ENCODE results near the gene GUCY2C. TPM values are rescaled to one million over a fixed set of nuclear protein-coding genes. Genes with fewer than 3 reads are reported as not detected.

The GUCY2C gene
- total RNA-seq, 1 experiment from 2014 or later, result not detected

DNA sequence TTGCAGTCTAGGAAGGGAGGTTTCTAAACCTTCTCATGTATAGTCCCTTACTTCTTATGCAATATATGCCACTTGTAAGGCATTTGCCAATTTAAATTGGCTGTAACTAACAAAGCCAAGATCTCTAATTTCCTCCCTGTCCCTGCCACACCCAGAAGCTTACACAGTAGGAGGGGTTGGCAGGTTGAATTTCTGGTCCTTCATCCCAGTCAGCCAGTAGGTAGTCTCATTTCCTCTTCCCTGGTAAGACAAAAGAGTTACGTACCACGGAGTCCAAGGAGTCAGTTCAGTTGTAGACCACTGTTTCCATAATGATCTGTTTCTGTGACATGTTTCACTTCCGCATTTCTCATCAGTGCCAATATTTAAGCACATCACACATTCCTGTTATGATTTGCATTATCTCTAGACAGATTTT lies 81.7 kb downstream of the GUCY2C start:
- DNase-seq, result no peak
- H3K9me3 ChIP-seq (ENCODE audit: low read length), result no peaks in the 10 kb centered on the region
- intact Hi-C loops (cut with micrococcal nuclease), result no loop called here
- H3K79me2 ChIP-seq (ENCODE audit: low read length), result no peaks in the 10 kb centered on the region
- H3K9me2 ChIP-seq (replicated peaks; ENCODE audit: low read length), result no peaks in the 10 kb centered on the region
- no peaks in the 10 kb centered on the region for H3K4me1 ChIP-seq (ENCODE audit: insufficient read depth, low read length)
- ATAC-seq, result no peak
- no peak overlapping the region for H3K27ac ChIP-seq (ENCODE audit: low read length)
- no peaks in the 10 kb centered on the region for H3K27me3 ChIP-seq (ENCODE audit: low read length)
- no peak overlapping the region for H3K9ac ChIP-seq (ENCODE audit: low read length)
- ChIA-PET POLR2A (ENCODE audit: unreplicated experiment) (no interaction called here), CTCF (no interaction called here)
- no peaks in the 10 kb centered on the region for H3K36me3 ChIP-seq (ENCODE audit: low read depth, low read length)
- no peak overlapping the region for H3K4me3 ChIP-seq (ENCODE audit: low read length)
- H3F3A ChIP-seq (ENCODE audit: low read length, unreplicated experiment), result no peaks in the 10 kb centered on the region
- no peaks in the 10 kb centered on the region for H4K20me1 ChIP-seq (ENCODE audit: low read length)
- no peak overlapping the region for H3K4me2 ChIP-seq (ENCODE audit: low read length)
- no peak for TF ChIP-seq EZH2 (IDR thresholded peaks at IDR 0.05; ENCODE audit: low read length, unreplicated experiment)
- TF ChIP-seq EZH2phosphoT487 (IDR thresholded peaks at IDR 0.05; ENCODE audit: borderline replicate concordance, low read length), result no peak
- TF ChIP-seq, protein P1, sequence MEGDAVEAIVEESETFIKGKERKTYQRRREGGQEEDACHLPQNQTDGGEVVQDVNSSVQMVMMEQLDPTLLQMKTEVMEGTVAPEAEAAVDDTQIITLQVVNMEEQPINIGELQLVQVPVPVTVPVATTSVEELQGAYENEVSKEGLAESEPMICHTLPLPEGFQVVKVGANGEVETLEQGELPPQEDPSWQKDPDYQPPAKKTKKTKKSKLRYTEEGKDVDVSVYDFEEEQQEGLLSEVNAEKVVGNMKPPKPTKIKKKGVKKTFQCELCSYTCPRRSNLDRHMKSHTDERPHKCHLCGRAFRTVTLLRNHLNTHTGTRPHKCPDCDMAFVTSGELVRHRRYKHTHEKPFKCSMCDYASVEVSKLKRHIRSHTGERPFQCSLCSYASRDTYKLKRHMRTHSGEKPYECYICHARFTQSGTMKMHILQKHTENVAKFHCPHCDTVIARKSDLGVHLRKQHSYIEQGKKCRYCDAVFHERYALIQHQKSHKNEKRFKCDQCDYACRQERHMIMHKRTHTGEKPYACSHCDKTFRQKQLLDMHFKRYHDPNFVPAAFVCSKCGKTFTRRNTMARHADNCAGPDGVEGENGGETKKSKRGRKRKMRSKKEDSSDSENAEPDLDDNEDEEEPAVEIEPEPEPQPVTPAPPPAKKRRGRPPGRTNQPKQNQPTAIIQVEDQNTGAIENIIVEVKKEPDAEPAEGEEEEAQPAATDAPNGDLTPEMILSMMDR (conservative IDR thresholded peaks at IDR 0.05; ENCODE audit: low read depth, low read length), result no peak
- H2AFZ ChIP-seq (ENCODE audit: low read length), result no peak overlapping the region
- BruUV-seq (replicated peaks), result no TSS peak

DNA sequence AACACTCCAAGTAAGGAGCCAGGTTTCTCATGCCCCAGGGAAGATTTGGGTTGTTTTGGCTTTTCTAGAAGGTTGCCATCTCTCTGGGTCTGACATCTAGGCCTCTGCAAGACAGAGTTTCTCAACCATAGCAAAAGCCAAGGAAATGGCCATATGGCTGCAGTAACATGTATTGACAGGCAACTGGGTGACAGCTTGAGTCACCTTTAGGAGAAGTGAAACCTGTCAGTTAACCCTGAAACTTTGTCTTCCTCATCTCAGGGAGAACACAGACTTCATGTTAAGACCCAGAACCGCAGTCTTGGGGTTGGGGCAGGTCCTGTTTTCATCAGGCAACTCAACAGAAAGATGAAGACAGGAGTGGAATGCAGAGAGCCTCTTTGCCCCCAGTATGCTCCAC lies 82.7 kb downstream of the GUCY2C start:
- Histone ChIP-seq H3F3A (ENCODE audit: low read length, unreplicated experiment) (no peaks in the 10 kb centered on the region), H3K79me2 (ENCODE audit: low read length) (no peaks in the 10 kb centered on the region), H3K4me1 (ENCODE audit: insufficient read depth, low read length) (no peaks in the 10 kb centered on the region), H3K9ac (ENCODE audit: low read length) (no peak overlapping the region), H4K20me1 (ENCODE audit: low read length) (no peaks in the 10 kb centered on the region), H3K27me3 (ENCODE audit: low read length) (no peaks in the 10 kb centered on the region), H3K4me3 (ENCODE audit: low read length) (no peak overlapping the region), H2AFZ (ENCODE audit: low read length) (no peak overlapping the region), H3K27ac (ENCODE audit: low read length) (no peak overlapping the region), H3K4me2 (ENCODE audit: low read length) (no peak overlapping the region), H3K9me2 (replicated peaks; ENCODE audit: low read length) (no peaks in the 10 kb centered on the region), H3K9me3 (ENCODE audit: low read length) (no peaks in the 10 kb centered on the region), H3K36me3 (ENCODE audit: low read depth, low read length) (no peaks in the 10 kb centered on the region)
- no peak for ATAC-seq
- ChIA-PET POLR2A (ENCODE audit: unreplicated experiment) (no interaction called here), CTCF (no interaction called here)
- DNase-seq, result no peak
- intact Hi-C loops (cut with micrococcal nuclease), result no loop called here
- no TSS peak for BruUV-seq (replicated peaks)
- TF ChIP-seq EZH2phosphoT487 (IDR thresholded peaks at IDR 0.05; ENCODE audit: borderline replicate concordance, low read length) (no peak), EZH2 (IDR thresholded peaks at IDR 0.05; ENCODE audit: low read length, unreplicated experiment) (no peak)
- TF ChIP-seq, protein P1 (conservative IDR thresholded peaks at IDR 0.05; ENCODE audit: low read depth, low read length), result no peak

DNA sequence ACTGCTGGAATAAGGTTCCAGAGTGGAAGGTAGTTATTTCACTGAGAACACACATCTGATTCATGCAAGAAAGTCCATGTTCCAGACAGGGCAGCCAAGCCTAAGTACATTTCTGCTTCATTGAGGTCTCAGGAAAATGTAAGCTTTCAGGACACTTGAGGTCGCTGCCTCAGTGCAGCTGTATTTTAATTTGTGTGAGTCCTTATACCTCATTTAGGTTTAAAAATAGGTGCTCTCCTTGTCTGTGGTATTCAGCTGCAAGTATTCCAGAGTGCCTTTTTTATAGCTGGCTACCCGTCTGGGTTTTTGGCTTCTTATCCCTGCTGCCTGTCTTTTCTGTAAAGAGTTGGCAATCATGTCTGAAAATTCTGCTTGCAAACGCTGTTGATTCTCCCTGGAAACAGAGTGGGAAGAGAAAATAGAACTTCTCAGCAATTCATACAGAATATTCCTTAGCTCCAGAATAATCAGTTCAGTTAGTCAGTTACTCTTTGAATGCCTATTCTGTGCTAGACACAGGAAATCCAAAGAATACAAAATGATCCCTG lies 83.4 kb downstream of the GUCY2C start:
- H4K20me1 ChIP-seq (ENCODE audit: low read length), result no peaks in the 10 kb centered on the region
- no peak for TF ChIP-seq EZH2 (IDR thresholded peaks at IDR 0.05; ENCODE audit: low read length, unreplicated experiment)
- TF ChIP-seq, protein P1 (conservative IDR thresholded peaks at IDR 0.05; ENCODE audit: low read depth, low read length), result no peak
- TF ChIP-seq EZH2phosphoT487 (IDR thresholded peaks at IDR 0.05; ENCODE audit: borderline replicate concordance, low read length), result no peak
- H3K36me3 ChIP-seq (ENCODE audit: low read depth, low read length), result no peaks in the 10 kb centered on the region
- no peaks in the 10 kb centered on the region for H3K27me3 ChIP-seq (ENCODE audit: low read length)
- BruUV-seq (replicated peaks), result no TSS peak
- H3K9ac ChIP-seq (ENCODE audit: low read length), result no peak overlapping the region
- POLR2A ChIA-PET (ENCODE audit: unreplicated experiment), result no interaction called here
- ATAC-seq (no peak), DNase-seq (no peak)
- H3K4me2 ChIP-seq (ENCODE audit: low read length), result no peak overlapping the region
- H3F3A ChIP-seq (ENCODE audit: low read length, unreplicated experiment), result no peaks in the 10 kb centered on the region
- no peak overlapping the region for H3K4me3 ChIP-seq (ENCODE audit: low read length)
- H3K9me2 ChIP-seq (replicated peaks; ENCODE audit: low read length), result no peaks in the 10 kb centered on the region
- intact Hi-C loops (cut with micrococcal nuclease), result no loop called here
- no peaks in the 10 kb centered on the region for H3K79me2 ChIP-seq (ENCODE audit: low read length)
- CTCF ChIA-PET, result no interaction called here
- no peak overlapping the region for H2AFZ ChIP-seq (ENCODE audit: low read length)
- no peaks in the 10 kb centered on the region for H3K4me1 ChIP-seq (ENCODE audit: insufficient read depth, low read length)
- no peak overlapping the region for H3K27ac ChIP-seq (ENCODE audit: low read length)
- H3K9me3 ChIP-seq (ENCODE audit: low read length), result no peaks in the 10 kb centered on the region
